HG02623 (cell line): Measurements from ENCODE around the gene ACVRL1.

Source experiments
- ATAC-seq: cut with Tn5 transposase; IDR thresholded peaks from one replicate; pipeline ENCODE4 v1.9.1; 2021; ENCODE audit warnings: moderate library complexity; ENCODE audit not compliant: unreplicated experiment

ACVRL1 gene

DNA sequence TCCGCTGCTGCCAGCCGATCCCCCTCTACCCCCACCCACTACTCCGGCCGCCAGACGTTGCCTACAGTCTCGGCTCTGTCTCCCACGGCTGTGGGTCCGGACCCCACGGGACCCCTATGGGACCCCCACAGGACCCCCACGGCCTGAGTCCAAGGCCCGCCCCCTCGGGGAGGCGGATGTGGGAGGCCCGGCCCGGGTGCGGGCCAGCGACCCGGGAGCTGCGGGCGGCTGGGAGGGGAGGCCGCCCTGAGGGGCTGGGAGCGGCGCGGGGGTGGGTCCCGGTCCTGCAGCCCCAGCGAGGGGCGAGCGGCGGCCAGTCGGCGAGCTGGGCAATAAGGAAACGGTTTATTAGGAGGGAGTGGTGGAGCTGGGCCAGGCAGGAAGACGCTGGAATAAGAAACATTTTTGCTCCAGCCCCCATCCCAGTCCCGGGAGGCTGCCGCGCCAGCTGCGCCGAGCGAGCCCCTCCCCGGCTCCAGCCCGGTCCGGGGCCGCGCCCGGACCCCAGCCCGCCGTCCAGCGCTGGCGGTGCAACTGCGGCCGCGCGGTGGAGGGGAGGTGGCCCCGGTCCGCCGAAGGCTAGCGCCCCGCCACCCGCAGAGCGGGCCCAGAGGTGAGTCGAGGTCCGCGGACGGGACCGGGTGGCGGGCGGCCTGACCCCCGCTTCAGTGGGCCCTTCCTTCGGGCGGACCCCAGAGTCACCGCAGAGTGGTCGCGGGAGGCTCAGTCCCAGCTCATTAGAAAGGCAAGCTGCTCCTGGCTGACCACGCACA, at the start of gene ACVRL1:
ACVRL1 (plus strand) TSS at position 422 of the 773 bp plus-strand sequence. CDS start 4,971 bp downstream, outside the sequence.
- no peak for ATAC-seq

DNA sequence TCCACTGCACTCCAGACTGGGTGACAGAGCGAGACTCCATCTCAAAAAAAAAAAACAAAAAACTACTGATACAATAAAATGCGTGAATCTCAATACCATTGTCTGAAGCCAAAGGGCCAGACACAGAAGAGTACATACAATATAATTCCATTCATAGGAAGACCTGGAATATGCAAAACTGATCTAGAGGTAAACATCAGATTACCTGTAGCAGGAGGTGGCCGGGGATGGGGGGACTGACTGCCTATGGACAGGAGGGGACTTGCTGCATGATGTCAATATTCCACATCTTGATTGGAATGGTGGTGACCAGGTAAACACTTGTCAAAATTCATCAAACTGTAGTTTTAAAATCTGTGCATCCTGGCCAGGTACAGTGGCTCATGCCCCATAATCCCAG, 46.3 kb upstream of the ACVRL1 start:
- ATAC-seq: no peak

DNA sequence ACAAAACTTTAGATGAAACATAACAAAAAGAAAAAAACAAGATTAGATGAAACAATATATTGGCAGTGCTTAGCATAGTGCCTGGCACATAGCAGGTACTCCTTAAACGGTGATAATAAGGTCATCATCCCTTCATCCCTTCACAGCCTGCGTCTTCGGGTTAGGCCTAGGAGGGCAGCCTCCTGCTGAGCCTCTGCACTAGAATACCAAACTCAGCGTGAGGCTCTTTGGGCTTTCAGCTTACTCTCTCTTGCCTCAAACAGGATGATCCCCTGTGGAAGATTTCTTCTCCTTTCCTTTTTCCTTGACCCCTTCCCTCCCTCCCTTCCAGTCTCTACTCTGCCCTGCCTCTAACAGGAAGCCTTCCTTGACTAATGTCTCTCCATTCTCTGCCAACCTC, 44.4 kb upstream of the ACVRL1 start:
- ATAC-seq: no peak

GRCh38 chr12:51863363-51863932, 43.9 kb upstream of the ACVRL1 start:
- no peak for ATAC-seq

DNA sequence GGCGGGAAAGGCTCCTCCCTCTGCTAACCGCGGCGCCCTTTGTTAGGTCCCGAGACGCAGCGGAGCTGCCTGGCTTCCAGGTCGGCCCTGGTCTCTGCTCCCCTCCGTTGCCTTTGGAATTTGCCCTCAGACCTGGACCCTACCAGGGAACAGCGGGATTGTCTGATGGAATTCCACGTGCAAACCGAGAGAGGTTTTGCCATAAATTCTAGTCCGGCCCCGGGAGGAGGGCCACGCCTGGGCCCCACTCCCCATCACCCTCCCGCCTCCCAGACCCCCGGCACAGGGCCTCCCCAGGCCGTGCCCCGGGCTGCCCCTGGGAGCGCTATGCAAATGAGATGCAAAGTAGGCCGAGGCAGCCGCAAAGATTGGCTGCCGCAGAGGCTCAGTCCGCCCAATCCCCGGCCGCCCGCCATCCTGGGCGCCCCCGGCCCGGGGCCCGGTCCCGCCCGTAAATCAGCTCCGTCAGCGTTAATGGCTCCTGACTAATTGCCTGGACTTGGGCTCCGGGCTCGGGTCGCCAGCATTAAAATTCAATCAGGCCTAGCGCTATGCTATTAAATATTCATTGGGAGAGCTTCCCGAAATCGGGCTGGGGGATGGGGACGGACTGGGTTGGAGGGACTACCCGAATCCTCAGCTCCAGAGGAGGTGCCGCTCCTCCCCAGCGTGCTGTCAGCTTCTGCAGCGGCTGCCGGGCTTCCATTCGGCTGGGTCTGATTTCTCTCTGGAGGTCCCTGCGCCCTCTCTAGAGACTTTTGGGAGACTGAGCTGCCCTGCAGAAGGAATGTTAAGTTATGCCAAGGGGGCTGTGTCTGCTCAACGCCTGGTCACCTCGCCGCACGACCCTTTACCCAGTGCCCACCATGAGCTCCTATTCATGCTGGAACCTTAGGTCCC, 43.1 kb upstream of the ACVRL1 start:
- no peak for ATAC-seq

GRCh38 chr12:51864833-51865670, 42.3 kb upstream of the ACVRL1 start:
- ATAC-seq: no peak

DNA sequence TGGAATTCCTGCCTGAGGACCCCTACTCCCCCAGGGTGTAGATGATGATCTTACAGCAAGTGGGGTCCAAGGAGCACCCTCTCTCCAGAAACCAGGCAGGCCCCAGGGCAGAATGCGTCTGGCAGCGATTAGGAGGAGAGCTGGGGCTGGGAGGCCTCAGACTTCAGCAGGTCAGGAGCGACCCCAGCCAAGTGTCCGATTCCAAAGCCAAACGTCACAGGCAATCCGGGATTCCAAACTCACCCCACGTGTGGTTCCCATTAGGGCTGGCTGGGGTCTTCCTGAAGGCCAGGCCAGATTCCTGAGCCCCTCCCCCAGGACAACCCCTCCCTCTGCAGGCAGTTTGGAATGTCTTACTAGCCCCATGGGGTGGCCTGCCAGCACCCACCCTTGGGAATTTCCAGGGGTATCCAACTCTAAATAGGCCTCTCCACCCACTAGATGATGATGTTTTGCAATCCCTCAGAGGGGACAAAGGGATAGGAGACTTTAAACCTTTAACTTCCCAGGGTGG, 41.5 kb upstream of the ACVRL1 start:
- no peak for ATAC-seq

DNA sequence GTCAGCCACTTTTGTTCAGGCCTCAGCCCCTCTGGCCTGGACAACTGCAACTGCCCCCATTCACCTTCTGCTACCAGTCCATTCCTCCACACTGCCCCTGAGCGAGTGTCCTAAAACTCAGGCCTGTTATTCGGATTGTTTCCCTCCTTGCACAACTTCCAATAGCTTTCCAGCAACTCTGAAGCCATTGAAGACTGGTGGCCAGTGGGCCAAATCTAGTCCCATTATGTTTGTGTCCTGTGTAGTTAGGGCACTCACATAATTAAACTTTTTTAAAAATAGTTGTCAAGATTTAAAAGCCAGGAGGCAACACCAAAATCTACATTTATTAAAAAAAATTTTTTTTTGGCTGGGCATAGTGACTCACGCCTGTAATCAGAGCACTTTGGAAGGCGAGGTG, 41.0 kb upstream of the ACVRL1 start:
- ATAC-seq: no peak

DNA sequence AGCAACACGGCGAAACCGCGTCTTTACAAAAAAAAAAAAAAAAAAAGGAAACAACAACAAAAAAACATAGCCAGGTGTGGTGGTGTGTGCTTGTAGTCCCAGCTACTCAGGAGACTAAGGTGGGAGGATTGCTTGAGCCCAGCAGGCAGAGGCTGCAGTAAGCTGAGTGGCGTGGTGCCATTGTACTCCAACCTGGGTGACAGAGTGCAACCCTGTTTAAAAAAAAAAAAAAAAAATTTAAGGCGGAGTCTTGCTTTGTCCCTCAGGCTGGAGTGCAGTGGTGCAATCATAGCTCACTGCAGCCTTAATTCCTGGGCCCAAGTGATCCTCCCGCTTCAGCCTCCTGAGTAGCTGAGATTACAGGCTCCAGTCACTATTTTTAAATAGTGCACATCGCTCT, 40.5 kb upstream of the ACVRL1 start:
- no peak for ATAC-seq

- no peak for ATAC-seq
Measured at GRCh38 chr12:51867371-51867770, 39.9 kb upstream of the ACVRL1 start.

DNA sequence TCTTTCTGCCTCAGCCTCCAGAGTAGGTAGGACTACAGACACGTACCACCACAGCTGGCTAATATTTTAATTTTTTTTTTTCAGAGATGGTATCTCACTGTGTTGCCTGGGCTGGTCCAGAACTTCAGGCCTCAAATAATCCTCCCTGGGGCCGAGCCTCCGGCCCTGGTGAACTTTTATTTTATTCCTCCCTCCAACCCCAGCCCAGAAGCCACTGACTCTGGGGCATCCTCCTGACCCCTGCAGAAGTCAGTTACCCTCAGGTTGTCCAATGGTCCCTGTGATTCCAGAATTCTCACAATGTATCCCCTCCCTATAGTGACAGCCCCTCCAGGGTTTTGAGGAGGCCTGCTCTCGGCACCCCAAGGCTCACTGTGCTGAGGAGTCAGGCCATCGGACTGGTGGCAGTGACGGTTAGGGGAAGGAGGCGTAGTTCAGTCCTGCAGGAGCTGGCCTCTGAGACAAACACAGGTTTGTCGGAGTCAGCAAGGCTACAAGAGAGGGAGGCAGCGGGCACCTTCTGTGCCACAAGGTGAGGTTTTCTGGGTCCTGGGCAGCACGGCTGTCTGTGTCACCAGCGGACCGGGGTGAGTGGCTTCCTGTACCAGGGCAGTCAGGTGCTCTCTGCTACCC, 39.4 kb upstream of the ACVRL1 start:
- ATAC-seq: no peak

DNA sequence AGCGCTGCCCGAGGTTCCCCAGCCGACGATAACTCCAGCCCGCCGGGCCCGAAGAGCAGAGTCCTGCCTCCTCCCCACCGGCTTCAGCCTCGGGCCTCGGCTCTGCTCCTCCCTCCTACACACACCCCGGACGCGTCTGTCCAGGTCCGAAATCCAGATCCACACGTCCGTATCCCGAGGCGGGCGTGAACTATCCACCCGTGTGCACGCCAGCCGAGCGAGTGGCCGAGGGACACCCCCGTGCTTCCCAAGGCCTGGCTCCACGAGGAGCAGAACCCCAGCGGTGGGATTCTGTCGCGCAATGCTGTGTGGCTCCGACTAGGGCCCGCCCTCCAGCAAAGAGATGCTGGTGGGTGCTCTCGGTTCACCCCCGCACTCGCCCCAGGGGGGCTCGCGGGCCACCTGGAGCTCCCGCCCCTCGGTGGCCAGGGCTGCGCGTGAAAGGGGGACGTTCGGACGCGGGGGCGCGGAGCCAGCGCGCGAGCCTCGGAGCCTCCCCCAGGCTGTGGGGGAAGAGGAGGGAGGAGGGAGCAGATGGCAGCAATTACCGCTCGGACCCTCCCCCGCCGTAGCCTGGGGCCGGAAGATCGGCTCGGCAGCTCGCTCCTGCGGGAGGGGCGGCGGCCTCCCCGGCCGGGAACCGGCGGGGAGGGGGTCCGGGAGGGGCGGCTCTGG, 38.3 kb upstream of the ACVRL1 start:
- ATAC-seq: no peak

DNA sequence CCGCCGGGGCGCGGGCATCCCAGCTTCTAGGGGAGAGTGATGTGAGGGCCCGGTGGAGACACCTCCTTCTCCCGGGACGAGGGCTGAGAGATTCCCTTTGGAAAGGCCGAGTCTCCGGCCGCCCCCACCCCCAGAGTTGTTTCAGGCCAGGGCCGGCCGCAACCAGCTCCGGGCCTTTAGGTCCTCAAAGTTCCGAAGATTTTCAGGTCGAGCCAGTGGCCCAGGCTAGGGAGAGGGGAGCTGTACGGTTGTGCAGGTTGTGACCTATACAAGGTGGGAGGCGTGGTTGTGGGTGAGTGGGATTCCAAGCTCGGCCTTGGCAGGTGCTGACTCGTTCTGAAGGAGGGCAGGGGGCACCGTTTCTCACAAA, 37.8 kb upstream of the ACVRL1 start:
- ATAC-seq: no peak

DNA sequence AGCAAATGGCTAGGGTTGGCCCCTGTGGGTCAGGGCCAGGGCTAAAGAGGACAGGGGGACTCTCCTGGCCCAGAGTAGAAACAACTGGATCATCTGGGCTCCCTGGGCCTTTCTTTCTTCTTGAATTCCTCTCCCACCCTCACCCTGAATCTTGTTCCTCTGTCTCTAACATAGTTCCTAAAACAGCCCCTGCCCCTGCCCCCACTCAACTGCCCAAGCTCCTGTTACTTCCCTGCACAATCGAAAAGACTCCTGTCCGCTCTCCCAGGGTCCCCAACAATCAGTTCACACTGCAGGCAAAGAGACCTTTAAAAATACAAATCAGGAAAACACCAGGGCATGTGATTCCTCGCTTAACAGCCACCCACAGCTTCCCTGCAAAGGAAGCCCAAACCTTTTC, 37.4 kb upstream of the ACVRL1 start:
- ATAC-seq: no peak

DNA sequence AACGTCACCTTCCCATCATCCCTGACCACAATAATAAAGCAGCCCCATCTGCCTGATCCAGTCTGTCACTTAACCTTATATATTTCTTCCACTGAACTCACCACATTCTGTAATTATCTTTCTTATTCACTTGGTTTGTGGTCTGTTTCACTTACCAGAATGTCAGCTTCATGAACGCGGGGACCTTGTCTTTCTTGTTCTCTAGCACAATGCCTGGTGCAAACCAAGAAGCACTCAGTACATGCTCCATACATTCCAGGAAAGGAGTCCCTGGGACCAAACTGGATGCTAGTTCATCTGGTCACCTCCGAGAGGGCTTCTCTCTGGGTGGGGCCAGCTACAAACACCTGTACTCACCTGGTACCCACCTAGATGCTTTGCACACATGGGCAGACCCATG, 36.8 kb upstream of the ACVRL1 start:
- ATAC-seq: no peak

DNA sequence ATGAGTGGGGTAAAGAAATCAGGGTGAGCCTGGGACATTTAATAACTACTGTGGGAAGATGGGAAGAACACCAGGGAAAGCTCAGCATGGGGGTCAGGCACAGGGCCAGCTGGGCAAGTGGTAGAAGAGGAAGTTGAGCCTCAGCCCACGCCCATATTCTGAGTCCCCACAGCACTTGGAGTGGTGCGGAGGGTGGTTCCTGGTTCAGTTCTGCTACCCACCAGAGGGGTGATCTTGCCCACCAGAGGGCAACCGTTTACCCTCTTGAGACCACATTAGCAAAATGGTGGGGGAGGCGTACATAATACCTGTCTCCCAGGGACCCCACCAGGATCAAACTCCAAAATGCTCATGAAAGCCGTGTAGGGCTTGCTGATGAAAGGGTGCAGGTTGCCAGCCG, 36.2 kb upstream of the ACVRL1 start:
- ATAC-seq: no peak

- no peak for ATAC-seq
Measured at GRCh38 chr12:51871918-51872688, 35.2 kb upstream of the ACVRL1 start.

DNA sequence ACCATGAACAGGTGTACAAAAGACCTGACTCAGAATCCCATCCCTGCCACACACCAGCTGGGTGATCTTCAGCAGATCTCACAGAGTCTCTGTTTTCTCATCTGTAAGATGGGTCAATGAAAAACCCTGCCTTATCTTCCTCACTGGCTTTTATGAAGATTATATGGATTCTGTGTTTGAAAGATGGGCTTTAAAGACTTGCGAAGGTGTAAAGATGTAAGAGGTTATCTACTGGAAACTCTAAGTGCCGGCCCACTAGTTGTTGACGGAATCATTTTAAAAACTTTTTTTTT, 34.7 kb upstream of the ACVRL1 start:
- no peak for ATAC-seq
